K562 (cell line): ENCODE data around the gene PIGV. TPM values are rescaled to one million over a fixed set of nuclear protein-coding genes. Genes with fewer than 3 reads are reported as not detected.
A peak's percentile ranks its signal among the peaks of the same experiment; 100 is the strongest.

ENCODE experiments used
- CBX8 ChIP-seq: fragments of 200-600 bp; sonication (generic); IDR thresholded peaks from 2 replicates; pipeline ENCODE4 v1.6.1; 2012; ENCODE audit warnings: borderline replicate concordance, mixed run types, low read depth, mild to moderate bottlenecking, moderate library complexity, mixed read lengths, low read length, control low read depth, inconsistent platforms; ENCODE audit not compliant: poor library complexity, severe bottlenecking; ENCODE audit errors: extremely low read depth
- CHD1 ChIP-seq: fragments of 200-600 bp; sonication (generic); IDR thresholded peaks from one replicate; pipeline ENCODE4 v1.6.1; 2012; ENCODE audit warnings: mild to moderate bottlenecking, moderate library complexity, low read length, inconsistent platforms
- EHMT2 ChIP-seq: fragments of 450-650 bp; IDR thresholded peaks from 2 replicates; pipeline ENCODE4 v1.6.1; 2018; ENCODE audit warnings: antibody characterized with exemption
- IRF9 ChIP-seq: fragments of 450-650 bp; IDR thresholded peaks from 2 replicates; pipeline ENCODE4 v1.6.1; 2016; ENCODE audit warnings: missing biosample characterization, missing genetic modification characterization
- MAZ ChIP-seq, 2 experiments: fragments of 450-650 bp in 1 of 2; sonication (generic) in 1 of 2; formaldehyde crosslinking; IDR thresholded peaks in 1 of 2; conservative IDR thresholded peaks in 1 of 2; 2 replicates each; pipeline versions ENCODE4 v1.4.0 to v1.5.0; 2020; ENCODE audit warnings: mild to moderate bottlenecking in 1 of 2, missing genetic modification reagents in 1 of 2
- NFIC ChIP-seq: fragments of 450-650 bp; IDR thresholded peaks from 2 replicates; pipeline ENCODE4 v1.6.1; 2017; ENCODE audit warnings: mild to moderate bottlenecking, inconsistent platforms
- RBM14 ChIP-seq: fragments of 200-400 bp; formaldehyde crosslinking; IDR thresholded peaks from 2 replicates; pipeline ENCODE4 v1.6.1; 2018; ENCODE audit warnings: low read depth, mild to moderate bottlenecking, low read length, moderate library complexity, borderline replicate concordance; ENCODE audit not compliant: insufficient read depth
- SRF ChIP-seq, 2 experiments: fragments of 250-450, 450-650 bp in 1 of 2; sonication (Bioruptor Pico) in 1 of 2; sonication (generic) in 1 of 2; formaldehyde crosslinking; IDR thresholded peaks; 2 replicates each; pipeline versions ENCODE4 v1.5.0 to v1.5.1; 2020 to 2022; ENCODE audit warnings: mild to moderate bottlenecking in 1 of 2, missing genetic modification reagents in 1 of 2
- ZBTB43 ChIP-seq: sonication (generic); formaldehyde crosslinking; IDR thresholded peaks from 2 replicates; pipeline ENCODE4 v1.8.0; 2023; ENCODE audit warnings: mild to moderate bottlenecking, missing genetic modification reagents
- ZNF592 ChIP-seq: fragments of 450-650 bp; IDR thresholded peaks from 2 replicates; pipeline ENCODE4 v1.6.1; 2017; ENCODE audit warnings: antibody characterized with exemption, mild to moderate bottlenecking
- polyA plus RNA-seq, 8 experiments: library from polyadenylated mRNA; depleted of rRNA in 4 of 8; stranded (reverse) in 5 of 8; unstranded in 3 of 8; fragments of >200 nt; fragmentation: Nextera tagmentation in 2 of 8; fragmentation: Illumina TruSeq in 1 of 8; extraction: Ambion mirVana in 2 of 8; extraction: Trizol in 1 of 8; gene quantifications; 2 replicates each; pipeline versions ENCODE4 v1.2.1 to v1.2.3, GENCODE V29; 2011 to 2014; ENCODE audit warnings: inconsistent platforms in 1 of 8, missing spikeins in 1 of 8
- total RNA-seq, 7 experiments: library from RNA; depleted of rRNA in 6 of 7; stranded (reverse); fragments of >200 nt in 6 of 7; fragmentation: Illumina TruSeq in 2 of 7; extraction: Trizol in 2 of 7; gene quantifications; 2 replicates each; pipeline versions ENCODE4 v1.2.1 to v1.2.3, GENCODE V29; 2011 to 2021; ENCODE audit warnings: low replicate concordance in 1 of 7
- TF ChIP-seq, protein P1 (sequence below): fragments of 450-650 bp; conservative IDR thresholded peaks from 2 replicates; pipeline ENCODE4 v1.6.1; 2016; ENCODE audit warnings: missing genetic modification characterization, low read depth, mild to moderate bottlenecking, control low read depth, missing compliant biosample characterization
- TF ChIP-seq, protein P2 (sequence below): fragments of 450-650 bp; IDR thresholded peaks from 2 replicates; pipeline ENCODE4 v1.6.1; 2018; ENCODE audit not compliant: partially characterized antibody

The PIGV gene
- total and polyA plus RNA-seq, 9 of the 15 experiments (the other 6 are each of a cell fraction or from before 2014, with no cell fraction given): 8.4 to 21.8 (median 11.7) TPM

- peak; percentile 82 for TF ChIP-seq ZNF592
- TF ChIP-seq, protein P1, sequence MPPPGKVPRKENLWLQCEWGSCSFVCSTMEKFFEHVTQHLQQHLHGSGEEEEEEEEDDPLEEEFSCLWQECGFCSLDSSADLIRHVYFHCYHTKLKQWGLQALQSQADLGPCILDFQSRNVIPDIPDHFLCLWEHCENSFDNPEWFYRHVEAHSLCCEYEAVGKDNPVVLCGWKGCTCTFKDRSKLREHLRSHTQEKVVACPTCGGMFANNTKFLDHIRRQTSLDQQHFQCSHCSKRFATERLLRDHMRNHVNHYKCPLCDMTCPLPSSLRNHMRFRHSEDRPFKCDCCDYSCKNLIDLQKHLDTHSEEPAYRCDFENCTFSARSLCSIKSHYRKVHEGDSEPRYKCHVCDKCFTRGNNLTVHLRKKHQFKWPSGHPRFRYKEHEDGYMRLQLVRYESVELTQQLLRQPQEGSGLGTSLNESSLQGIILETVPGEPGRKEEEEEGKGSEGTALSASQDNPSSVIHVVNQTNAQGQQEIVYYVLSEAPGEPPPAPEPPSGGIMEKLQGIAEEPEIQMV (tag): no peak
- peak; percentile 33; the same call in 1 of the 2 replicates for TF ChIP-seq EHMT2
- peak; percentile 65 for TF ChIP-seq NFIC
- TF ChIP-seq, protein P2, sequence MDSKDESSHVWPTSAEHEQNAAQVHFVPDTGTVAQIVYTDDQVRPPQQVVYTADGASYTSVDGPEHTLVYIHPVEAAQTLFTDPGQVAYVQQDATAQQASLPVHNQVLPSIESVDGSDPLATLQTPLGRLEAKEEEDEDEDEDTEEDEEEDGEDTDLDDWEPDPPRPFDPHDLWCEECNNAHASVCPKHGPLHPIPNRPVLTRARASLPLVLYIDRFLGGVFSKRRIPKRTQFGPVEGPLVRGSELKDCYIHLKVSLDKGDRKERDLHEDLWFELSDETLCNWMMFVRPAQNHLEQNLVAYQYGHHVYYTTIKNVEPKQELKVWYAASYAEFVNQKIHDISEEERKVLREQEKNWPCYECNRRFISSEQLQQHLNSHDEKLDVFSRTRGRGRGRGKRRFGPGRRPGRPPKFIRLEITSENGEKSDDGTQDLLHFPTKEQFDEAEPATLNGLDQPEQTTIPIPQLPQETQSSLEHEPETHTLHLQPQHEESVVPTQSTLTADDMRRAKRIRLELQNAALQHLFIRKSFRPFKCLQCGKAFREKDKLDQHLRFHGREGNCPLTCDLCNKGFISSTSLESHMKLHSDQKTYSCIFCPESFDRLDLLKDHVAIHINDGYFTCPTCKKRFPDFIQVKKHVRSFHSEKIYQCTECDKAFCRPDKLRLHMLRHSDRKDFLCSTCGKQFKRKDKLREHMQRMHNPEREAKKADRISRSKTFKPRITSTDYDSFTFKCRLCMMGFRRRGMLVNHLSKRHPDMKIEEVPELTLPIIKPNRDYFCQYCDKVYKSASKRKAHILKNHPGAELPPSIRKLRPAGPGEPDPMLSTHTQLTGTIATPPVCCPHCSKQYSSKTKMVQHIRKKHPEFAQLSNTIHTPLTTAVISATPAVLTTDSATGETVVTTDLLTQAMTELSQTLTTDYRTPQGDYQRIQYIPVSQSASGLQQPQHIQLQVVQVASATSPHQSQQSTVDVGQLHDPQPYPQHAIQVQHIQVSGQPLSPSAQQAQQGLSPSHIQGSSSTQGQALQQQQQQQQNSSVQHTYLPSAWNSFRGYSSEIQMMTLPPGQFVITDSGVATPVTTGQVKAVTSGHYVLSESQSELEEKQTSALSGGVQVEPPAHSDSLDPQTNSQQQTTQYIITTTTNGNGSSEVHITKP: peak; percentile 67
- TF ChIP-seq CBX8: no peak
- no peak for TF ChIP-seq CHD1
- TF ChIP-seq MAZ (CRISPR knock-in tag; conservative IDR thresholded peaks at IDR 0.05 in 1 of 2, IDR thresholded peaks at IDR 0.05 in 1 of 2): peak; percentile 63 to 73; a peak in 3 of 4 replicates
- no peak for TF ChIP-seq ZBTB43 (CRISPR knock-in tag)
- no peak for TF ChIP-seq IRF9 (tag)
- no peak for TF ChIP-seq RBM14
- TF ChIP-seq SRF (CRISPR knock-in tag; IDR thresholded peaks at IDR 0.05): peak in 1 of 2 experiments; percentile 65; a peak in 2 of 4 replicates
Observed at GRCh38 chr1:26744075-26744959, 43.4 kb upstream of the PIGV start (continued).
